ENCODE measurements around the gene MRPL32. TPM values are rescaled to one million over a fixed set of nuclear protein-coding genes. Genes with fewer than 3 reads are reported as not detected.
"Not testable (repeated sequence)": the region's sequence is repeated elsewhere in the genome, so short reads cannot be mapped to it uniquely, and the experiment has no call there.

Gene MRPL32
- 10 to 100 TPM; 22.5 to 36.9 (median 32.6) TPM for total RNA-seq
- total RNA-seq (2013), result 45.2 TPM

GRCh38 chr7:42931834-42932651 is at the start of gene MRPL32, which contains the start of gene PSMA2:
Gene MRPL32, plus strand, starts transcription at chr7:42932376. Its CDS starts 11 bp downstream, at chr7:42932387.
Gene PSMA2, minus strand, starts transcription at chr7:42932174. Its CDS starts 16 bp downstream, at chr7:42932158.
- no peak for TF ChIP-seq CTCF (IDR thresholded peaks at IDR 0.05)
- peak; percentile 98 to 100 (median 99) for ATAC-seq
- peak; percentile 89 to 98 for DNase-seq
- Mint-ChIP-seq H3K27ac (peak within 1 kb of the TSS; percentile 98 to 99), H3K9me3 (no peaks in the 10 kb centered on the region), H3K4me3 (peak within 1 kb of the TSS; percentile 100), H3K27me3 (ENCODE audit: low read depth in 2 of 2) (no peaks in the 10 kb centered on the region), H3K36me3 (peaks cover 8% of the 10 kb centered on the region), H3K4me1 (peaks cover 36 to 54% of the 10 kb centered on the region in 2 donors)
- Histone ChIP-seq H3K9me3 (ENCODE audit: control insufficient read depth, insufficient read depth, low read length) (no peaks in the 10 kb centered on the region), H3K27me3 (ENCODE audit: control insufficient read depth, insufficient read depth, low read length) (no peaks in the 10 kb centered on the region), H3K4me3 (ENCODE audit: low read length) (peak within 1 kb of the TSS; percentile 88), H3K36me3 (ENCODE audit: control insufficient read depth, insufficient read depth, low read length) (peaks cover 19% of the 10 kb centered on the region), H3K27ac (ENCODE audit: low read length) (peak within 1 kb of the TSS; percentile 91), H3K4me1 (ENCODE audit: control insufficient read depth, insufficient read depth, low read length) (peaks cover 16% of the 10 kb centered on the region)
- intact Hi-C loops (cut with micrococcal nuclease), result loop anchor here (1.0 kb wide), 1 partner anchor 21 kb away; no protein-coding TSS in a partner anchor
- 0% methylated on average over 56 of the region's 56 CpGs for WGBS (ENCODE audit: insufficient coverage)

- DNase-seq (no peak), ATAC-seq (no peak)
- Mint-ChIP-seq H3K36me3 (no peaks in the 10 kb centered on the region), H3K27me3 (ENCODE audit: low read depth in 2 of 2) (peaks cover 4 to 25% of the 10 kb centered on the region in 2 donors), H3K4me1 (peaks cover 19 to 22% of the 10 kb centered on the region in 2 donors), H3K27ac (no peak overlapping the region), H3K4me3 (no peak overlapping the region), H3K9me3 (no peaks in the 10 kb centered on the region)
- no peak overlapping the region for H3K27ac ChIP-seq (ENCODE audit: low read length)
- intact Hi-C loops (cut with micrococcal nuclease), result no loop called here
- H3K4me1 ChIP-seq (ENCODE audit: control insufficient read depth, insufficient read depth, low read length), result peaks cover 15% of the 10 kb centered on the region
- no peaks in the 10 kb centered on the region for H3K9me3 ChIP-seq (ENCODE audit: control insufficient read depth, insufficient read depth, low read length)
- H3K36me3 ChIP-seq (ENCODE audit: control insufficient read depth, insufficient read depth, low read length), result no peaks in the 10 kb centered on the region
- no peak for TF ChIP-seq CTCF (IDR thresholded peaks at IDR 0.05)
- 79% methylated on average over 6 of the region's 6 CpGs for WGBS (ENCODE audit: insufficient coverage)
- H3K4me3 ChIP-seq (ENCODE audit: low read length), result no peak overlapping the region
- H3K27me3 ChIP-seq (ENCODE audit: control insufficient read depth, insufficient read depth, low read length), result no peaks in the 10 kb centered on the region
Observed at GRCh38 chr7:42883950-42884349, 48.2 kb upstream of the MRPL32 start.

- ATAC-seq; H3K27ac ChIP-seq (ENCODE audit: low read length); H3K9me3 ChIP-seq (ENCODE audit: control insufficient read depth, insufficient read depth, low read length); H3K27ac Mint-ChIP-seq; H3K9me3 Mint-ChIP-seq; H3K36me3 Mint-ChIP-seq; intact Hi-C loops (cut with micrococcal nuclease); DNase-seq; H3K4me3 ChIP-seq (ENCODE audit: low read length); H3K36me3 ChIP-seq (ENCODE audit: control insufficient read depth, insufficient read depth, low read length); H3K27me3 ChIP-seq (ENCODE audit: control insufficient read depth, insufficient read depth, low read length); H3K4me3 Mint-ChIP-seq: not testable (repeated sequence)
- H3K4me1 ChIP-seq (ENCODE audit: control insufficient read depth, insufficient read depth, low read length), result peaks cover 17% of the 10 kb centered on the region
- WGBS (ENCODE audit: insufficient coverage), result 96% methylated on average over 8 of the region's 8 CpGs
- Mint-ChIP-seq H3K27me3 (ENCODE audit: low read depth in 2 of 2) (peaks cover 4 to 21% of the 10 kb centered on the region in 2 donors), H3K4me1 (peaks cover 24 to 27% of the 10 kb centered on the region in 2 donors)
Observed at GRCh38 chr7:42885183-42885582, 47.0 kb upstream of the MRPL32 start.

GRCh38 chr7:42886129-42886528 is 46.0 kb upstream of the MRPL32 start:
- DNase-seq, result no peak
- Histone ChIP-seq H3K4me3 (ENCODE audit: low read length) (no peak overlapping the region), H3K27ac (ENCODE audit: low read length) (no peak overlapping the region), H3K9me3 (ENCODE audit: control insufficient read depth, insufficient read depth, low read length) (no peaks in the 10 kb centered on the region), H3K27me3 (ENCODE audit: control insufficient read depth, insufficient read depth, low read length) (no peaks in the 10 kb centered on the region), H3K36me3 (ENCODE audit: control insufficient read depth, insufficient read depth, low read length) (no peaks in the 10 kb centered on the region), H3K4me1 (ENCODE audit: control insufficient read depth, insufficient read depth, low read length) (peaks cover 17% of the 10 kb centered on the region)
- H3K27me3 Mint-ChIP-seq (ENCODE audit: low read depth in 2 of 2), result peaks cover 4 to 21% of the 10 kb centered on the region in 2 donors
- H3K4me1 Mint-ChIP-seq, result peaks cover 24 to 27% of the 10 kb centered on the region in 2 donors
- no peak overlapping the region for H3K27ac Mint-ChIP-seq
- H3K36me3 Mint-ChIP-seq, result no peaks in the 10 kb centered on the region
- TF ChIP-seq CTCF (IDR thresholded peaks at IDR 0.05), result no peak
- intact Hi-C loops (cut with micrococcal nuclease), result no loop called here
- no peak overlapping the region for H3K4me3 Mint-ChIP-seq
- no peaks in the 10 kb centered on the region for H3K9me3 Mint-ChIP-seq
- ATAC-seq, result no peak
- 57% methylated on average over 2 of the region's 2 CpGs for WGBS (ENCODE audit: insufficient coverage)
